Measurements from ENCODE around the gene PRPF19.

DNA sequence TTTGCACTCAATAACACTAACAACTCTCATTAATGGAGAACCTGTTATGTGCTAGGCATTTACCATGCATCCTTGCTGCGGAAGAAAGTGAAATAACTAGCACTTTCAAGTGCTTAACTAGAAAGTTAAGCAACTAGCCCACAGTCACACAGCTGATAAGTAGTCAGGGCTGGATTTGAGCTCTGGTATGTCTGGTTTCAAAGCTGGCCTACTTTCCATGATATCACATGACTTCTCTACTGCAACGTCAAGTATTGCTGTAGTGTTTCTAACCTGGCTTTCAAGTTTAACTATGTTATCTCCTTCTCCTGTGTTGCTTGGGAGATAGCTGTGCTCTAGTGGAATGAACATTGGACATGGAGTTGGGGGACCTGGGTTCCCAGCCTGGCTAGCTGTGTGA lies 33.5 kb upstream of the PRPF19 start:
- TF ChIP-seq CTCF (IDR thresholded peaks at IDR 0.05; ENCODE audit: borderline replicate concordance, extremely low read depth, low read length, poor library complexity, severe bottlenecking) (no peak), EZH2 (IDR thresholded peaks at IDR 0.05; ENCODE audit: borderline replicate concordance, low read depth, low read length, severe bottlenecking) (no peak)

Data from DND-41 (cell line).